Aorta (tissue), 5 donors: Measurements from ENCODE around the gene SEPTIN5. TPM values are rescaled to one million over a fixed set of nuclear protein-coding genes. Genes with fewer than 3 reads are reported as not detected.

ENCODE experiments used
- ATAC-seq: fragments of 200-7000 bp; cut with Tn5 transposase; one replicate; pipeline ENCODE4 v1.9.1; 2022; ENCODE audit warnings: moderate library complexity; ENCODE audit not compliant: low FRiP score
- DNase-seq, 2 donors: peaks; one replicate each; pipeline ENCODE4 v3.0.0-alpha.2; 2020
- H3K27ac ChIP-seq, 2 donors: one replicate each; pipeline ENCODE4 v1.5.1; 2013; ENCODE audit warnings: low read length in 2 of 2, mild to moderate bottlenecking in 2 of 2, moderate library complexity in 2 of 2, control low read depth in 1 of 2, inconsistent platforms in 1 of 2, low read depth in 1 of 2
- H3K27me3 ChIP-seq, 2 donors: one replicate each; pipeline ENCODE4 v1.6.1; 2013; ENCODE audit warnings: control low read depth in 1 of 2, low read length in 1 of 2, mild to moderate bottlenecking in 1 of 2, moderate library complexity in 1 of 2; ENCODE audit not compliant: insufficient read depth in 2 of 2, control insufficient read depth in 1 of 2
- H3K36me3 ChIP-seq, 2 donors: one replicate each; pipeline ENCODE4 v1.6.1; 2013; ENCODE audit warnings: control low read depth in 1 of 2, low read length in 1 of 2, mild to moderate bottlenecking in 1 of 2; ENCODE audit not compliant: insufficient read depth in 2 of 2, control insufficient read depth in 1 of 2
- H3K4me1 ChIP-seq, 2 donors: one replicate each; pipeline ENCODE4 v1.6.1; 2013; ENCODE audit warnings: low read length in 2 of 2, control low read depth in 1 of 2, mild to moderate bottlenecking in 1 of 2, moderate library complexity in 1 of 2; ENCODE audit not compliant: insufficient read depth in 2 of 2, control insufficient read depth in 1 of 2
- H3K4me3 ChIP-seq, 2 donors: one replicate each; pipeline ENCODE4 v1.5.1; 2013; ENCODE audit warnings: low read length in 2 of 2, control low read depth in 1 of 2, mild to moderate bottlenecking in 1 of 2
- H3K9me3 ChIP-seq: one replicate; pipeline ENCODE4 v1.6.1; 2013; ENCODE audit warnings: mild to moderate bottlenecking, low read length; ENCODE audit not compliant: control insufficient read depth
- WGBS, 2 donors: extraction: QIAGEN DNeasy Blood & Tissue Kit; methylation state at CpG; one replicate each; pipeline ENCODE4 v1.1.7; 2013; 5-methylcytosine and 5-hydroxymethylcytosine counted together
- intact Hi-C, 2 donors: fragments of 100-400 bp; cut with DNase I; formaldehyde crosslinking; loops; one replicate each; pipeline versions ENCODE4 v1.14.2 to v1.15.0; 2022
- polyA plus RNA-seq, 2 donors: library from polyadenylated mRNA; stranded (reverse); fragments of 200-250 nt; gene quantifications; one replicate each; pipeline ENCODE4 v1.2.3, GENCODE V29; 2013
- total RNA-seq, 2 donors: library from RNA; stranded (reverse); fragmentation: NEBNext Ultra II Directional; extraction: Animal tissue kit (Norgen Biotek cat#: 25700); gene quantifications; one replicate each; pipeline ENCODE4 v1.2.1, GENCODE V29; 2021
- donor health status: healthy with polysubstance abuse.
- donor health status: Bipolar disorder and iron deficiency.
- donor health status: DM: no; HTN: no; CAD: no.
- donor health status: DM: no; HTN: no; CAD: no.
- donor health status: DM: yes; HTN: yes; CAD: no.

The SEPTIN5 gene
- total and polyA plus RNA-seq, 4 donors: 26.9 to 63.3 (median 37.0) TPM

GRCh38 chr22:19700790-19701419 is 13.4 kb upstream of the SEPTIN5 start:
- H3K4me1 ChIP-seq: no peaks in the 10 kb centered on the region
- DNase-seq (no peak), ATAC-seq (no peak)
- H3K4me3 ChIP-seq: no peak overlapping the region
- no peaks in the 10 kb centered on the region for H3K27me3 ChIP-seq
- H3K9me3 ChIP-seq: no peaks in the 10 kb centered on the region
- WGBS, 2 donors: 92 to 95% methylated on average over 6 of the region's 6 CpGs
- H3K27ac ChIP-seq: no peak overlapping the region
- intact Hi-C loops: no loop called here
- H3K36me3 ChIP-seq: no peaks in the 10 kb centered on the region

GRCh38 chr22:19701420-19702145 is 12.7 kb upstream of the SEPTIN5 start:
- 81 to 91% methylated on average over 10 of the region's 10 CpGs for WGBS, 2 donors
- ATAC-seq: no peak

GRCh38 chr22:19703869-19704268 is 10.4 kb upstream of the SEPTIN5 start:
- no peaks in the 10 kb centered on the region for H3K9me3 ChIP-seq
- H3K36me3 ChIP-seq: no peaks in the 10 kb centered on the region
- DNase-seq (peak in 1 of 2 donors; percentile 74), ATAC-seq (no peak)
- no peak overlapping the region for H3K4me3 ChIP-seq
- no peak overlapping the region for H3K27ac ChIP-seq
- H3K4me1 ChIP-seq: no peaks in the 10 kb centered on the region
- intact Hi-C loops: no loop called here
- WGBS, 2 donors: 86 to 90% methylated on average over 8 to 9 of the region's 9 CpGs
- H3K27me3 ChIP-seq: no peaks in the 10 kb centered on the region

More at GRCh38 chr22:19701420-19702145, 12.7 kb upstream of the SEPTIN5 start:
- Histone ChIP-seq H3K27ac (no peak overlapping the region), H3K4me3 (no peak overlapping the region), H3K36me3 (no peaks in the 10 kb centered on the region), H3K9me3 (no peaks in the 10 kb centered on the region), H3K27me3 (no peaks in the 10 kb centered on the region), H3K4me1 (no peaks in the 10 kb centered on the region)
- intact Hi-C loops: no loop called here
- no peak for DNase-seq

GRCh38 chr22:19704355-19705015 is 9.8 kb upstream of the SEPTIN5 start:
- DNase-seq: no peak
- Histone ChIP-seq H3K4me1 (no peaks in the 10 kb centered on the region), H3K4me3 (no peak overlapping the region), H3K36me3 (no peaks in the 10 kb centered on the region), H3K9me3 (no peaks in the 10 kb centered on the region), H3K27ac (no peak overlapping the region), H3K27me3 (no peaks in the 10 kb centered on the region)
- 90 to 92% methylated on average over 15 of the region's 15 CpGs for WGBS, 2 donors
- ATAC-seq: no peak
- intact Hi-C loops: no loop called here

- no peak overlapping the region for H3K4me3 ChIP-seq
- ATAC-seq: no peak
- H3K9me3 ChIP-seq: no peaks in the 10 kb centered on the region
- H3K36me3 ChIP-seq: no peaks in the 10 kb centered on the region
- intact Hi-C loops: no loop called here
- no peaks in the 10 kb centered on the region for H3K4me1 ChIP-seq
- DNase-seq: no peak
- no peak overlapping the region for H3K27ac ChIP-seq
- WGBS, 2 donors: 81 to 84% methylated on average over 14 of the region's 14 CpGs
- no peaks in the 10 kb centered on the region for H3K27me3 ChIP-seq
Observed at GRCh38 chr22:19705181-19705934, 8.9 kb upstream of the SEPTIN5 start.

GRCh38 chr22:19706661-19707151 is 7.6 kb upstream of the SEPTIN5 start:
- intact Hi-C loops: no loop called here
- 94 to 96% methylated on average over 7 of the region's 7 CpGs for WGBS, 2 donors
- ATAC-seq: no peak
- DNase-seq: no peak
- H3K36me3 ChIP-seq: no peaks in the 10 kb centered on the region
- no peak overlapping the region for H3K27ac ChIP-seq
- no peak overlapping the region for H3K4me3 ChIP-seq
- no peaks in the 10 kb centered on the region for H3K27me3 ChIP-seq
- no peaks in the 10 kb centered on the region for H3K4me1 ChIP-seq
- no peaks in the 10 kb centered on the region for H3K9me3 ChIP-seq

GRCh38 chr22:19707347-19708290 is 6.7 kb upstream of the SEPTIN5 start:
- DNase-seq: peak; percentile 38 to 69
- 92 to 93% methylated on average over 24 of the region's 24 CpGs for WGBS, 2 donors
- Histone ChIP-seq H3K27ac (no peak overlapping the region), H3K27me3 (no peaks in the 10 kb centered on the region), H3K36me3 (no peaks in the 10 kb centered on the region), H3K4me3 (no peak overlapping the region), H3K9me3 (no peaks in the 10 kb centered on the region), H3K4me1 (no peaks in the 10 kb centered on the region)
- ATAC-seq: no peak
- intact Hi-C loops: no loop called here
